ENCODE results near the gene CBY1. TPM values are rescaled to one million over a fixed set of nuclear protein-coding genes. Genes with fewer than 3 reads are reported as not detected.
A peak's percentile ranks its signal among the peaks of the same experiment; 100 is the strongest.

Gene CBY1
- total and polyA plus RNA-seq, 9 of the 15 experiments (the other 6 are each of a cell fraction or from before 2014, with no cell fraction given) = 5.7 to 19.7 (median 10.8) TPM

- H3K4me1 ChIP-seq (replicated peaks in 1 of 2; ENCODE audit: control insufficient read depth in 2 of 2, insufficient read depth in 2 of 2, low read length in 2 of 2) = peaks cover 43 to 46% of the 10 kb centered on the region in 2 experiments; a peak in 4 of 5 replicates
- BruUV-seq (replicated peaks) = no TSS peak
- H3K4me2 ChIP-seq (ENCODE audit: insufficient read depth, low read length) = peak overlapping the region; percentile 83
- intact Hi-C loops (cut with micrococcal nuclease) = no loop called here
- CTCF ChIA-PET (ENCODE audit: low intra/inter-chr PET ratio) = no interaction called here
- peak overlapping the region in 1 of 2 experiments; percentile 86; a peak in 2 of 4 replicates for H3K9ac ChIP-seq (ENCODE audit: insufficient read depth in 1 of 2, low read depth in 2 of 2, low read length in 2 of 2)
- POLR2A ChIA-PET = interaction anchor here (0.6 to 1.5 kb wide), 7 partner anchors 11 to 824 kb away, joined by 3 to 9 read pairs (median 3); partner anchors contain the start of gene TOMM22
- H3K9me3 ChIP-seq (replicated peaks; ENCODE audit: control insufficient read depth, insufficient read depth, low read depth, low read length) = no peaks in the 10 kb centered on the region
- 3% methylated on average over 5 of the region's 5 CpGs for WGBS (ENCODE audit: insufficient coverage, low coverage, missing lambda C conversion rate)
- H3K27me3 ChIP-seq (ENCODE audit: control insufficient read depth in 2 of 2, insufficient read depth in 2 of 2, low read length in 2 of 2) = no peaks in the 10 kb centered on the region
- TF ChIP-seq ZNF316 (IDR thresholded peaks at IDR 0.05) (peak; percentile 15; the same call in 1 of the 2 replicates), IFI16 (CRISPR knock-in tag; IDR thresholded peaks at IDR 0.05) (no peak), RBM22 (IDR thresholded peaks at IDR 0.05; ENCODE audit: low read depth, low read length, poor library complexity, severe bottlenecking) (no peak)
- H2AFZ ChIP-seq (ENCODE audit: low read depth, low read length) = no peak overlapping the region
- H3K79me2 ChIP-seq (ENCODE audit: control insufficient read depth, insufficient read depth, low read length) = peaks cover 65% of the 10 kb centered on the region
- FAIRE-seq (no peak), DNase-seq (ENCODE audit: extremely low read depth in 1 of 4, low spot score in 3 of 4) (no peak), ATAC-seq (no peak)
- peak overlapping the region; percentile 89 for H3K27ac ChIP-seq (ENCODE audit: extremely low read depth, low read depth, low read length)
- peaks cover 30% of the 10 kb centered on the region for H3K36me3 ChIP-seq (ENCODE audit: control insufficient read depth, insufficient read depth, low read length)
- H4K20me1 ChIP-seq (replicated peaks; ENCODE audit: control insufficient read depth, insufficient read depth, low read length) = no peaks in the 10 kb centered on the region; the same call in 1 of the 2 replicates
- peak overlapping the region; percentile 89 for H3K4me3 ChIP-seq
- in situ Hi-C loops (cut with MboI) = no loop called here
- H3K9me1 ChIP-seq (ENCODE audit: control insufficient read depth, insufficient read depth, low read length) = peaks cover 2% of the 10 kb centered on the region
Measured at GRCh38 chr22:38699143-38699542, 42.7 kb downstream of the CBY1 start.

GRCh38 chr22:38699784-38700183 is 43.3 kb downstream of the CBY1 start:
- Histone ChIP-seq H3K4me2 (ENCODE audit: insufficient read depth, low read length) (peak overlapping the region; percentile 83), H3K27ac (ENCODE audit: extremely low read depth, low read depth, low read length) (peak overlapping the region; percentile 89), H3K9ac (ENCODE audit: insufficient read depth in 1 of 2, low read depth in 2 of 2, low read length in 2 of 2) (peak overlapping the region; percentile 86 to 96; a peak in 3 of 4 replicates), H2AFZ (ENCODE audit: low read depth, low read length) (no peak overlapping the region), H3K36me3 (ENCODE audit: control insufficient read depth, insufficient read depth, low read length) (peaks cover 27% of the 10 kb centered on the region), H3K4me1 (replicated peaks in 1 of 2; ENCODE audit: control insufficient read depth in 2 of 2, insufficient read depth in 2 of 2, low read length in 2 of 2) (peaks cover 41 to 42% of the 10 kb centered on the region in 2 experiments; a peak in 4 of 5 replicates), H3K9me3 (replicated peaks; ENCODE audit: control insufficient read depth, insufficient read depth, low read depth, low read length) (no peaks in the 10 kb centered on the region), H3K4me3 (peak overlapping the region; percentile 89), H3K79me2 (ENCODE audit: control insufficient read depth, insufficient read depth, low read length) (peaks cover 60% of the 10 kb centered on the region), H3K9me1 (ENCODE audit: control insufficient read depth, insufficient read depth, low read length) (no peaks in the 10 kb centered on the region), H4K20me1 (replicated peaks; ENCODE audit: control insufficient read depth, insufficient read depth, low read length) (no peaks in the 10 kb centered on the region; the same call in 1 of the 2 replicates), H3K27me3 (ENCODE audit: control insufficient read depth in 2 of 2, insufficient read depth in 2 of 2, low read length in 2 of 2) (no peaks in the 10 kb centered on the region)
- intact Hi-C loops (cut with micrococcal nuclease) (no loop called here), in situ Hi-C loops (cut with MboI) (no loop called here)
- FAIRE-seq (no peak), ATAC-seq (no peak), DNase-seq (ENCODE audit: extremely low read depth in 1 of 4, low spot score in 3 of 4) (no peak)
- WGBS (ENCODE audit: insufficient coverage, low coverage, missing lambda C conversion rate) = 3% methylated on average over 6 of the region's 6 CpGs
- CTCF ChIA-PET (ENCODE audit: low intra/inter-chr PET ratio) = no interaction called here
- POLR2A ChIA-PET = interaction anchor here (0.6 to 1.5 kb wide), 6 partner anchors 13 to 820 kb away, joined by 3 to 9 read pairs (median 3); partner anchors contain the start of genes ATF4 and TOMM22
- BruUV-seq (replicated peaks) = TSS peak; percentile 86
- TF ChIP-seq ZBTB9 (CRISPR knock-in tag; IDR thresholded peaks at IDR 0.05) (no peak), ESRRA (IDR thresholded peaks at IDR 0.05; ENCODE audit: borderline replicate concordance, low read depth) (no peak), ZNF253 (CRISPR knock-in tag; conservative IDR thresholded peaks at IDR 0.05) (no peak), HDAC2 (IDR thresholded peaks at IDR 0.05) (no peak), ZNF175 (CRISPR knock-in tag; IDR thresholded peaks at IDR 0.05; ENCODE audit: low read depth) (no peak), ZNF197 (CRISPR knock-in tag; IDR thresholded peaks at IDR 0.05; ENCODE audit: low read depth) (no peak), BRD4 (IDR thresholded peaks at IDR 0.05) (no peak), ZNF282 (CRISPR knock-in tag; IDR thresholded peaks at IDR 0.05) (no peak), ZNF140 (CRISPR knock-in tag; IDR thresholded peaks at IDR 0.05) (no peak)
- TF ChIP-seq, protein P1, sequence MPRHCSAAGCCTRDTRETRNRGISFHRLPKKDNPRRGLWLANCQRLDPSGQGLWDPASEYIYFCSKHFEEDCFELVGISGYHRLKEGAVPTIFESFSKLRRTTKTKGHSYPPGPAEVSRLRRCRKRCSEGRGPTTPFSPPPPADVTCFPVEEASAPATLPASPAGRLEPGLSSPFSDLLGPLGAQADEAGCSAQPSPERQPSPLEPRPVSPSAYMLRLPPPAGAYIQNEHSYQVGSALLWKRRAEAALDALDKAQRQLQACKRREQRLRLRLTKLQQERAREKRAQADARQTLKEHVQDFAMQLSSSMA (CRISPR knock-in tag; IDR thresholded peaks at IDR 0.05) = no peak
- TF ChIP-seq, protein P2, sequence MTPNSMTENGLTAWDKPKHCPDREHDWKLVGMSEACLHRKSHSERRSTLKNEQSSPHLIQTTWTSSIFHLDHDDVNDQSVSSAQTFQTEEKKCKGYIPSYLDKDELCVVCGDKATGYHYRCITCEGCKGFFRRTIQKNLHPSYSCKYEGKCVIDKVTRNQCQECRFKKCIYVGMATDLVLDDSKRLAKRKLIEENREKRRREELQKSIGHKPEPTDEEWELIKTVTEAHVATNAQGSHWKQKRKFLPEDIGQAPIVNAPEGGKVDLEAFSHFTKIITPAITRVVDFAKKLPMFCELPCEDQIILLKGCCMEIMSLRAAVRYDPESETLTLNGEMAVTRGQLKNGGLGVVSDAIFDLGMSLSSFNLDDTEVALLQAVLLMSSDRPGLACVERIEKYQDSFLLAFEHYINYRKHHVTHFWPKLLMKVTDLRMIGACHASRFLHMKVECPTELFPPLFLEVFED (CRISPR knock-in tag; conservative IDR thresholded peaks at IDR 0.05) = no peak
